B cell (primary cell): Measurements from ENCODE around the gene EPX.

Experiments used
- CTCF ChIP-seq: fragments of 200-600 bp; IDR thresholded peaks from one replicate; pipeline ENCODE4 v1.8.0; 2022; ENCODE audit warnings: antibody characterized with exemption, mild to moderate bottlenecking
- EZH2 ChIP-seq: IDR thresholded peaks from 2 replicates; pipeline ENCODE4 v1.6.1; 2012; ENCODE audit warnings: borderline replicate concordance, low read depth, mild to moderate bottlenecking, moderate library complexity, low read length; ENCODE audit not compliant: insufficient read depth, poor library complexity, severe bottlenecking

- no peak for TF ChIP-seq CTCF
- no peak for TF ChIP-seq EZH2
These were observed 2.9 kb upstream of the EPX start for GRCh38 chr17:58189436-58190146.
